HG03039 (cell line): Measurements from ENCODE around the gene GTF3C5.
"Not testable (repeated sequence)": the region's sequence is repeated elsewhere in the genome, so short reads cannot be mapped to it uniquely, and the experiment has no call there.

Experiments
- ATAC-seq: cut with Tn5 transposase; IDR thresholded peaks from one replicate; pipeline ENCODE4 v1.9.1; 2021; ENCODE audit warnings: mild to moderate bottlenecking, moderate library complexity; ENCODE audit not compliant: unreplicated experiment

GTF3C5 gene

DNA sequence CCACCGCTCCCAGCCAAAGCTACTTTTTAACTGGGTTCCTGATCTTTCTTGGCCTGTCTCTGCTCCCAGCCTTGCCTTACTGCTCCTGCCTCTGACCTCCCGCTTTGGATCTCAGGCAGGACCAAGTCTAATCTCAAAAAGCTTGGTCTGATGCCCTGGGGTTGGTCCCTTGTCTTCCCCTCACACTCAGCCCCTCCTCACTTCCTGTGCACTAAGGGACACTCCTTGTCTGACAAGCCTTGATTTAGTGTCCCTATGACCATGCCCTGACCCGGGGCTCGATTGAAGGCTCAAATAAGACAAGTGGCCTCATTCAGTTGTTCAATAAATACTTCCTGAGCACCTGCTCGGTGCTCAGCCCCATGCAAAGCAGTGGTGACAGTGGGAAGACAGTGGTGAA is 3.7 kb upstream of the GTF3C5 start:
- ATAC-seq: no peak

DNA sequence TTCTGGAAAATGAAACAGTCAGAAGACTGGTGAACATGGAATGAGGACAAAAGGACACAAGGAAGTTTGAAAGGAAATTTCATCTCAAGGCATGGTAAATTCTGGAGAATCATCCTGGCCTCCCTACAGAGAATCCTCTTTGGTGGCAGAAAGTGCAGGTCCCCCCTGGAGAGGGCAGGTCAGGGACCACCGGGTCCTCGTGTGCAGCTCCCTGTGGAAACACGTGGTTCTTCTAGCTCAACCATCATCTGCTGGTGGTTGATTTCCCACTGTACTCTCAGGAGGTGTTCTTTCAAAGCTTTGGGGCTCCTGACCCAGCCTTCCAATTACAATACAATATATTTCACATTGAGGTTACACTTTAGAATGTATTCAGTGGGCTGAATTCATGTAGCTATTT is 2.6 kb upstream of the GTF3C5 start:
- no peak for ATAC-seq

DNA sequence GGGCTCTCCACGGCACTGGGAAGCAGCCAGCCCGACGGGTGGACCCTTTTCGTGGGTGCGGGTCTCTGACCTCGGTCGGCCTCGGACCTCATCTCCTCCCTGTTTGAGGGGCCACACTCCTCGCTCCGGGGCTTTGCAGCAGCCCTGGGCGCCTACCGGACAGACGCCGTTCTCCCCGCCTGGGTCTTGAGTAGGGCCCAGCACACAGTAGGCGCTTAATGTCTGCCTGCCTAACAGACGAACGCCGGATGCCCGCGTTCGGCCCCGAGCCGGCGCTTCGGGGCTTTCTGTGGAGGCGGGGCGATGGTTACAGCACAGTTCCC is 842 bp upstream of the GTF3C5 start:
- no peak for ATAC-seq

DNA sequence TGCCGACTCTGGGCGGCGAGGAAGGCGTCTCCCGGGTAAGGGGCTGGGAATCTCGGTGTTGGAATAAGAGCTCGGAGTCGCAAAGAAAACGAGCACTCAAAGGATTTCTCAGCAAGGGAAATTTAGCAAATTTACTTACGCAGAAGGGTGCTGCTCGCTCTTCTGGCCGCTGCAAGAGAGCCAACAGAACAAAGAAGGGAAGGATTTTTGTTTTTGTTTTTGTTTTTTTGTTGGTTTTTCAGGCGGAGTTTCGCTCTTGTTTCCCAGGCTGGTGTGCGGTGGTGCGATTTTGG is 279 bp downstream of the GTF3C5 start:
- ATAC-seq: no peak

DNA sequence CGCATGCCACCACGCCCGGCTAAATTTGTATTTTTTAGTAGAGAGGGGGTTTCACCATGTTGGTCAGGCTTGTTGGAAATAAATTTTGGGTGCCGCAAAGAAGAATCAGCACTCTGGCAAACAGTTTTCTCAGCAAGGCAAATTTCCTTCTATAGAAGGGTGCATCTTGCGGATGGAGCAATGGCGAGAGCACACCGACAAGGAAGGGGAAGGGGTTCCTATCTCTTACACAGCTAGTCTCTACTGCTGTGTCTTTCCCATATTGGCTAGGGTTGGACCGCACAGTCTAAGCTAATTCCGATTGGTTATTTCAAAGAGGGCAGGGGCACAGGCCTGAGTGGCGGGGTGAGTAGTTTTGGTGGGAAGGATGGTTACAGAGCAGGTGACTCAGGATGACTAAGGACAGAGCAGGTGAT is 707 bp downstream of the GTF3C5 start:
- no peak for ATAC-seq

DNA sequence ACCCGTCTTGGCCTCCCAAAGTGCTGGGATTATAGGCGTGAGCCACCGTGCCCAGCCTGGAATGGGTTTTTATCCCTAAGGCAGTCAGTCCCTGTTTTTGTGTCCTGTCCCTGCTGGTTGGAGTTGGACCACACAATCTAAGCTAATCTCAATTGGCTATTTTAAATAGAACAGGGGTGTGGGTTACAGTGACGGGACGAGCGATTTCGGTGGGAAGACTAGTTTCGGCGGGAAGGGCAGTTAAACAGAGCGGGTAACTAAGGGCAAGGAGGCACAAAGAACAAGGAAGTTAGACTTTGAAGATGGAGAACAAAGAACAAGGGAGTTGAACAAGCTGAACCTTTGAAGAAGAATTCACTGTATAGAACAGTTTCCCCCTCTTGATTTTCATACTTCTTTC is 1.4 kb downstream of the GTF3C5 start:
- no peak for ATAC-seq

DNA sequence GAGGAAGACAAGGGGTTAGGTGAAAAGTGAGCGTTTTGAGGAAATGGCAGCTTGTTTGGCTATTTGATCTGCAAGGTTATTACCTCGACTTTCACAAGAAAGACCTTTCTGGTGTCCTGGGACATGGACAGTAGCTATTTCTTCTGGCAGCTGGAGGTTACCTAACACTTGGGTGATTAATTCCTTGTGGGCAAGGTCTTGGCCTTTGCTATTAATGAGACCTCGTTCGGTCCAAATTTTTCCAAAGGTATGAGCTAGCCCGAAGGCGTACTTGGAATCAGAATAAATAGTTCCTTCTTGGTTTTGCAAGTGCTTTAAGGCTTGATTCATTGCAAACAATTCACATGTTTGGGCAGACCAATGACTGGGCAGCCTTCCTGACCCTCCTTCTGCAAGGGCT is 4.9 kb downstream of the GTF3C5 start:
- ATAC-seq: no peak

DNA sequence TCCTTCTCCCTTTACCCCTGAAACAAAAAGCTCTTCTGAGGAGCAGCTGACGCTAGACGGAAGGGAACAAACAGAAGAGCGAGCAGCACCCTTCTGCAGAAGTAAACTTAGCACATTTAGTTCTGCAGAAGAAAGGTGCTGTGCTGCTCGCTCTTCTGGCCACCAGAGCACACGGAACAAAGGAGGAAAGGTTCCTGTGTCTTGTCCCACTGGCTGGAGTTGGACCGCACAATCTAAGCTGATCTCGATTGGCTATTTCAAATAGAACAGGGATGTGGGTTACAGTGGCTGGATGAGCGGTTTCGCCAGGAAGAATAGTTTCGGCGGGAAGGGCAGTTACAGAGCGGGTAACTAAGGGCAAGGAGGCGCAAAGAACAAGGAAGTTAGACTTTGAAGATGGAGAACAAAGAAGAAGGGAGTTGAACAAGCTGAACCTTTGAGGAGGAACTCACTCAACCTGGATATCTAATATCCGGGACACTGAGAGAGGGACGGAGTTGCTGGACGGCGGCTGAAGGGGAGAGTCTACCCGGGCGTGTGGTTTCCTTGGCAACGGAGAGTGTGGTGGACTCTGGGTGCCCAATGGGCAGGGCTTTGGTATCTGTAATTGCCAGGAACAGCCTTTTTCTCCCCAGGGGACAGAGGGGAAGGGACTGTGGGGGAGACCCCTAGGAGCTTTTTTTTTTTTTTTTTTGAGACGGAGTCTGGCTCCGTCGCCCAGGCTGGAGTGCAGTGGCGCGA is 7.1 kb downstream of the GTF3C5 start:
- no peak for ATAC-seq

DNA sequence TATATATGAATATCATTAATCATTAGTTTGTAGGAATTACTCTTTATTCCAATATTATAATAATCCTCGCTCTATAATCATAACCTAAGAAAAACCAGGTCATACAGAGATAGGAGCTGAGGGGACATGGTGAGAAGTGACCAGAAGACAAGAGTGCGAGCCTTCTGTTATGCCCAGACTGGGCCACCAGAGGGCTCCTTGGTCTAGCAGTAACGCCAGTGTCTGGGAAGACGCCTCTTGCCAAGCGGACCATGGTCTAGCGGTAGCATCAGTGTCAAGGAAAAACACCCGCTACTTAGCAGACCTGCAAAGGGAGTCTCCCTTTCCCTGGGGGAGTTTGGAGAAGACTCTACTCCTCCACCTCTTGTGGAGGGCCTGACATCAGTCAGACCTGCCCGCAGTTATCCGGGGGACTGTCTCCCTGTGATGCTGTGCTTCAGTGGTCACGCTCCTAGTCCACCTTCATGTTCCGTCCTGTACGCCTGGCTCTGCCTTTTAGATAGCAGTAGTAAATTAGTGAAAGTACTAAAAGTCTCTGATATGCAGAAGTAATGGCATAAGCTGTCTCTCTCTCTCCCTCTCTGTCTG is 10.2 kb downstream of the GTF3C5 start:
- ATAC-seq: not testable (repeated sequence)

DNA sequence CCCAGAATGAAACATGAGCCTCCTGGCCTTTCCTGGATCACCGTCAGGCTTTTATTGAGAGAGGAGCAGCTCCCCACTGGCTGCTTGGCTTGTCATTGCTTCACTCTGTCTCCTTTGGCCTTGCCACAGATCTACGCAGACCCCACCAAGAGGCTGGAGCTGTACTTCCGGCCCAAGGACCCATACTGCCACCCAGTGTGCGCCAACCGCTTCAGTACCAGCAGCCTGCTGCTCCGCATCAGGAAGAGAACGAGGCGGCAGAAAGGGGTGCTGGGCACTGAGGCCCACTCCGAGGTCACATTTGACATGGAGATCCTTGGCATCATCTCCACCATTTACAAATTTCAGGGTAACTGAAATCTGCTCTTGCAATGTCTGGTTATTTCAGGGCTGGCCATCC is 11.2 kb downstream of the GTF3C5 start:
- ATAC-seq: no peak

DNA sequence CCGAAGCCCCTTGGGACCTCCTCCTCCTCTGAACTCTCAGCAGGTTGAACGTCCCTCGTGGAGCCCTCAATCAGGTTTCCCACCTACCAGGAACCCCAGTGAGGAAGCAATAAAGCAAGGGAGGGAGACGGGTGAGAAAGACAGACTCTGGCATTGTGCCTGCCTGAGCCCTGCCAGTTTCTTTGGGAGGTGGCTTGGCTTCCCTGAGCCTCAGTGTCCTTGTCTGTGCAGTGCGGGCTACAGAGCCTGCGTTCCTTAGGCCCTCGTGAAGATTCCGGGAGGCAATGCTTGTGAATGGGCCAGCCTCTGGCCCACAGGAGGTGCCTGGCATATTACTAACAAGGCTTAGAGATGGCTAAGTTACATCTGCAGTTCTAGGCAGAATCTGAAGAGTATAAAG is 11.9 kb downstream of the GTF3C5 start:
- no peak for ATAC-seq

DNA sequence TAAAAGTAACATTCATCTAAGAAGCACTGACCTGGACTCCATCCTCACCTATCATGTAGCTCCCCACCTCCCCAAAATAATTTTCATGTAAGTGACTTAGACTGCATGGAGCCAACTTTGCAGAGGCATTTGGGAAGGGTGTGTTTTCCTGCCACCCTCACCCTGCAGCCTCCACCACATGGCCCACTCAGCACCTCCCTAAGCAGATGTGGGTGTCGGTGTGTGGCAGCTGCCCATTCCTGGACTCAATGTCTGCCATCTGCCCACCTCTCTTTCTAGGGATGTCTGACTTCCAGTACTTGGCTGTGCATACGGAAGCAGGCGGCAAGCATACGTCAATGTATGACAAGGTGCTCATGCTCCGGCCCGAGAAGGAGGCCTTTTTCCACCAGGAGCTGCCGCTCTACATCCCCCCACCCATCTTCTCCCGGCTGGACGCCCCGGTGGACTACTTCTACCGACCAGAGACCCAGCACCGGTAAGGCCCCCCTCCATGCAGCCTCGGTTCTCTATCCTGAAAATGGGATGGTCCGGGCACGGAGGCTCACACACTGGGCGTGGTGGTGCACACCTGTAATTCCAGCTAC is 12.7 kb downstream of the GTF3C5 start:
- no peak for ATAC-seq

DNA sequence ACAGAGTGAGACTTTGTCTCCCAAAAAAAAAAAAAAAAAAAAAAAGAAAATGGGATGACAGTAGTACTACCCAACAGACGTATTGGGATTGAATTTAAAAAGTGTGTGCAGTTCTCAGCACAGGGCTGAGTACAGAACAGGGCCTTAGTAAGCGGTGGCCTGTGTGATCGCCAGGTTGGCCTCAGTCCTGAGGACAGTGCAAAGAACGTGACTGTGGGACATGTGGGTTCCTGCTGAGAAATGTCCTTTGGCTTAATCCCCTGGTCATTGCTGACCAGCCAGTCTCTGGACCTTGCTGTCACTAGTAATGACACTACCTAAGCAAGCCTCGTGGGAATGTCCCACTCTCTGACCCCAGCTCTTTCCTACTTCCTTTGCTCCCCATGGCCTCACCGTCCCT is 13.3 kb downstream of the GTF3C5 start:
- ATAC-seq: no peak

DNA sequence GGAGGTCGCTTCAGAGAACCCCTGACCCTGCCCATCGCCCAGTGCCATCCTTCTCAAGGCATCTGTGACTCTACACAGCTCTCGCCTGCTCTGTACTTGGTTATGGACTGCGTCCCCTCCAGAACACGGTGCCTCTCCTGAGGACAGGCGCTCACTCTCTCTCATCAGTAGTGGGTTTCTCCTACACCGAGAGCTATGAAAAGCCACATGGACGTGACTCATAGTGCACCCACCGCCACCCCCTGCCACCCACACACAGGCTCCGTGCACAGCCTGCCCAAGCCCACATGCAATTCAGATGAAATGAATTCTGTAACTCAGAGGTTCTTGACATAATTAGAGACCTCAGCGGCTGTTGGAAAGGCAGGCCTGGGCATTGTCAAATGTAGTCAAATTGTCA is 13.9 kb downstream of the GTF3C5 start:
- ATAC-seq: no peak

DNA sequence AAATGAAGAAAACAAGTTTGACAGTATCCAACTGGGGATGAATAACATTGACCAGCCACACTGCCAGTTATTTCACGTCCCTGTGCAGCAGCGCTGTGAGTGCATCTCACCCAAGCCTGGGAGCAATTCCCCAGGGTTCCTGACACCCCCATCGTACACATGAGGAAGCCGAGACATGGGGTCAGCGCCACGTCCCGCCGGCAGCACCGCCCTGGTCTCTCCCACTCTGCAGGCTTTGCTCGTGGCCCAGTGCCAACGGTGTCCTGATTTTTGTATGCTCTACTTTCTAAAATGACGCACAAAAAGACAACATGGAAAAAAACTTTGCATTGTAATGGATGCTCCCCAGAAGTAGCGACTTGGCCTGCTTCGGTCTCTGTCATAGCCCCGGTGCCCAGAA is 14.3 kb downstream of the GTF3C5 start:
- ATAC-seq: no peak

DNA sequence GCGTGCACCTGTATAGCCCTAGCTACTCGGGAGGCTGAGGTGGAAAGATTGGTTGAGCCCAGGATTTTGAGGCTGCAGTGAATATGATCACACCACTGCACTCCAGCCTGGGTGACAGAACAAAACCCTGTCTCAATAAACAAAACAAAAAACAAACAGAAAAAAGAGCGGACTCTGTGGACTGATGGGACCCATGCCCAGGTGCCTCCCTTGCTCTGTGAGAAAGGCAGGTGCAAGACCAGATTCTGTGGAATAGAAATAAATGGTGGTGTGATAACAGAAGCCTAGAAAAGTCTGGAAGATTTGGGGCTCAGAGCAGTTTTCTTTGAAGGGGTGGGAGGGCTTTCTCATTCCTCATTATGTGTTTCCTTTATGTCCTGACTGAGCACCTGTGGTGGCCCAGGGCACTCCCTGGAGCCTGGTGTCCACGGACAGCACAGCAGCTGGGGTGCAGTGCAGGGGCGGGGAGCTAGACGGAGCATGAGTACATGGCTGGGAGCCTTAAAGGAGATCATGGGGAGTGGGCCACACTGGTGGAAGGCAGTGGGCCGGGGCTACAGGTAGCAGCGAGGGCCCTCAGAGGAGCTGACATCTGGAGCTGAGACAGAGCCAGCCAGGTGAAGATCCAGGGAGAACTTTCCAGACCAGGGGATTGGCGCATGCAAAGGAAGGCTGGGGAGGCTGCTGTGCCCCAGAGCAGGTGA is 15.6 kb downstream of the GTF3C5 start:
- ATAC-seq: no peak

DNA sequence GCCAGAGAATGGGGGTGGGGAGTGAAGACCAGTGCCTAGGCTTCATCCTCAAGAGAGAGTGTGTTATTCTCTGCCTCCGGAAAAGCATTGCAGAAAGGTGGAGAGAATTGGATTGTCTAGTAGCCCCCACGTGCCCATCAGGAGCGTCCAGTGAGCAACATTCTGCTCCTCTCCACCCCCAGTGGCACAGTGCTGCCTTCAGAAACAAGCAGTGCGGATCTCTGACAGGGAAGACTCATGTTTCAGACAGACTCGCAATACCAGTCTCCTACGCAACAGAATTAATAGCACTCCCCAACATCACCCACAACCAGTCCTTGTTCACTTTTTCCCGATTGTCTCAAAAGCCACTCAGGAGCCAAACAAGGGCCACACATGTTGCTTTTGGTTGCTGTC is 16.1 kb downstream of the GTF3C5 start:
- no peak for ATAC-seq

DNA sequence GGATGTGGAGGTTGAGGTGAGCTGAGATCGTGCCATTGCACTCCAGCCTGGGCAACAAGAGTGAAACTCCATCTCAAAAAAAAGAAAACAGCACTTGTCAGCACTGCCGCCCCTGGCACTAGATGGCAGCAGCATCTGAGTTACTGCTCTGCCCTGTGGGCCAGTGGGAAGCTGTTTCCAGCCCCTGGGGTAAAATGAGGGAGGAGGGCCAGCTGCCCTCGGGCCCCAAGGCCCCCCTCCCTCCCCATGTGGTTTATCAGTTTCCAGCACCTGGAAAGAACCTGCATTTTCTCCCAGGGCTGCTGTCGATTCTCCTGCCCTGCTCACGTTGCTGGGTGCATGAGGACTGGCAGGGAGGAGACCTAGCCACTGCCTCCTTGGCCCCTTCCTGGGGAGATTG is 17.8 kb downstream of the GTF3C5 start:
- ATAC-seq: no peak

DNA sequence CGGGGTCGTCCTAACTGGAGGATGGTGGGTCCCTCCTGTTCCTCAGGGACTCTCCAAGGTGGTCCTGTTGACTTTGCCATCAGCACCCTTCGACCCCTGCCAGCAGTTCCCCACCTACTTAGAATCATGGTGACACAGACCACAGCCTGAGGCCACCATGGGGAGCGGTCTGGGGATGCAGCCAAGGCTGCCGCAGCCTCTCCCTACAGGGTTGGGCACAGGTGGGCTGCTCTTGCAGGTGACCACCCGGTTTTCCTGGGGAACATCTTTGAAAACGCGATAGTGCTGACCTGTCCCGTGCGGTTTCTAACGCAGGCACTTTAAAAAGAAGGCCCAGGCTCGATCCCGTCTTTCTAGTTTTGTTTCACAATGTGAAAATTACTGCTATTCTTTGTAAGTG is 18.2 kb downstream of the GTF3C5 start:
- ATAC-seq: no peak

DNA sequence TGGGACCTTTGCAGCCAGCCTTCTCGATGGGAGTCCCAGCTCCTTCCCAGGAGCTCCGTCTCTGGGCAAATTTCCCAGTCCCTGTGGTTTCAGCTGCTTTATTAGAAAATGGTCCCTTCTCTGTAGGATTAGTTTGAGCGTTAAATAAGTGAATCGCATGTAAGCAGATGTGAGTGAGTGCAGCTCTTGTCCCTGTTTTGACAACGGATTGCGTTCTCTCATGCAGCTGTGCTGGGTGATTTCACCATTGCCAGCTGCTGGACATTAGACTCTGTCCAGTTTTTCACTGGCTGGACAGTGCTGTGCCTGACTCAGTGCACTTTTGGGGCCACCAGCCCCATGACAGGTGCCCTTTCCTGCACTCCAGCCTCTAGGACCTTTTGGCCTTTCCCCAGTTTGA is 19.3 kb downstream of the GTF3C5 start:
- no peak for ATAC-seq

DNA sequence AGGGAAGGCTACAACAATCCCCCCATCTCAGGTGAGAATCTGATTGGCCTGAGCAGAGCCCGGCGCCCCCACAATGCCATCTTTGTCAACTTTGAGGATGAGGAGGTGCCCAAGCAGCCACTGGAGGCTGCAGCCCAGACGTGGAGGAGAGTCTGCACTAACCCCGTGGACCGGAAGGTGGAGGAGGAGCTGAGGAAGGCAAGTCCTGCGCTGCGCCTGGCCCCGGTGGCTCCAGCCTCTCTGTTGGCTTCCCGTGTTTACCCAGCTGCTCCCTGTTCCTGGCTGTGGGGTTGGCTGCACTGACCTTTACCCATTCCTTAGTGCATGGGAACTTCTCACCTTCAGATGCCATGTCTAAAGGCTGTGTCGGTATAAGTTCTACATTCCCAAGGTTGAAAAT is 20.0 kb downstream of the GTF3C5 start:
- ATAC-seq: no peak

DNA sequence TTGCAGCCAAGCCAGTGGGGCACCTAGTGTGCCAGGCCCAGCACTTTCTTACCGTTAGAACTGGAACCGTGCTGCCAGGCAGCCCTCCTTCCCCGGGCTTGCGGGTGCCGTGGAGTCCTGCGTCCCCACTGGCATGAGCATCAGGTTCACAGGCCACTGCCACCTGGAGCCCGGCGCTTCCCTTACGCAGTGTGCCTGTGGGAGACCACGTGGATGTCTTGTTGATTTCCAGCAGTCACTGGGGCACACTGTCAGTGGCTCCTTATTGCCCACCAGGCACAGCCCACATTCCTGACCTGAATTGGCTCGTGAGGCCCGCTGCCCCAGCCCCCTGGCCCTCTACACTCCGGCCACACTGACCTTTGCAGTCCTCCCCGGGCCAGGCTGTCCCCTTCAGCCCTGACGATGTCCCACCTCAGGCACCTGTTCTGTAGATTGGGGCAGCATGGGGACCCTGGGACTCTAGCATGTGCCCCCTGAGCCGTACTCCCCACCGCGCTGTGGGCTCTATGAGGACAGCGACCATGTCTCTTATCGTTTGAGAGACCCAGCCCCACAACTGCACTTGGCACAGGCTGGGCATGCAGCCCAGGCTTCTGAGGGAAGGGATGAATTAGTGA is 20.6 kb downstream of the GTF3C5 start:
- ATAC-seq: no peak
